Prostate gland (tissue), 2 donors: ENCODE data around the gene TAF4. TPM values are rescaled to one million over a fixed set of nuclear protein-coding genes. Genes with fewer than 3 reads are reported as not detected.

ENCODE experiments used
- DNase-seq: peaks from one replicate; pipeline ENCODE4 v3.0.0-alpha.2; 2019; ENCODE audit warnings: low spot score
- H3K27ac ChIP-seq, 2 donors: fragments of 200-600 bp; sonication (generic); 2 replicates each; pipeline ENCODE4 v1.5.1; 2017 to 2019
- H3K27me3 ChIP-seq: fragments of 200-600 bp; sonication (generic); replicated peaks from 2 replicates; pipeline ENCODE4 v1.5.1; 2019; ENCODE audit not compliant: insufficient read depth
- H3K36me3 ChIP-seq, 2 donors: fragments of 200-600 bp; sonication (generic); 1 replicate in 1 of 2; 2 replicates in 1 of 2; pipeline versions ENCODE4 v1.5.1 to v1.8.1; 2017 to 2019
- H3K4me1 ChIP-seq: fragments of 200-600 bp; sonication (generic); replicated peaks from 2 replicates; pipeline ENCODE4 v1.5.1; 2019
- H3K4me3 ChIP-seq, 2 donors: fragments of 200-600 bp; sonication (generic); 2 replicates each; pipeline ENCODE4 v1.5.1; 2017 to 2019
- H3K9me3 ChIP-seq: fragments of 200-600 bp; sonication (generic); 2 replicates; pipeline ENCODE4 v1.5.1; 2017
- CTCF ChIP-seq, 4 experiments: fragments of 200-600 bp in 2 of 4; fragments of 450-650 bp in 2 of 4; sonication (generic) in 2 of 4; IDR thresholded peaks; 1 replicate in 3 of 4; 2 replicates in 1 of 4; pipeline ENCODE4 v1.5.1; 2016 to 2019; ENCODE audit warnings: antibody characterized with exemption in 4 of 4, mild to moderate bottlenecking in 2 of 4, moderate library complexity in 2 of 4
- POLR2A ChIP-seq: fragments of 450-650 bp; IDR thresholded peaks from one replicate; pipeline ENCODE4 v1.6.1; 2016; ENCODE audit warnings: antibody characterized with exemption, mild to moderate bottlenecking
- POLR2AphosphoS5 ChIP-seq: sonication (generic); formaldehyde crosslinking; IDR thresholded peaks from one replicate; pipeline ENCODE4 v1.6.1; 2017; ENCODE audit warnings: antibody characterized with exemption
- WGBS: methylation state at CpG from one replicate; pipeline ENCODE4 v1.1.5; 2018; 5-methylcytosine and 5-hydroxymethylcytosine counted together
- intact Hi-C: fragments of 100-400 bp; cut with DNase I; formaldehyde crosslinking; loops from one replicate; pipeline ENCODE4 v1.14.2; 2022
- total RNA-seq, 2 donors: library from RNA; depleted of rRNA; stranded (reverse); fragments of >200 nt; gene quantifications; one replicate each; pipeline ENCODE4 v1.1.0, GENCODE V29; 2016

The TAF4 gene
- total RNA-seq, 2 donors from 2014 or later, result 19.9 to 57.1 TPM

- intact Hi-C loops, result no loop called here
- Histone ChIP-seq H3K4me1 (no peaks in the 10 kb centered on the region), H3K36me3 (no peaks in the 10 kb centered on the region), H3K4me3 (no peak overlapping the region), H3K27me3 (no peaks in the 10 kb centered on the region), H3K27ac (no peak overlapping the region), H3K9me3 (no peaks in the 10 kb centered on the region)
- WGBS, result 90% methylated on average over 13 of the region's 13 CpGs
- TF ChIP-seq POLR2A, result no peak
- no peak for TF ChIP-seq POLR2AphosphoS5
- no peak for TF ChIP-seq CTCF (IDR thresholded peaks at IDR 0.05)
- DNase-seq, result no peak
Observed at GRCh38 chr20:62052336-62052841, 13.3 kb downstream of the TAF4 start.

- Histone ChIP-seq H3K27me3 (no peaks in the 10 kb centered on the region), H3K27ac (no peak overlapping the region), H3K4me3 (no peak overlapping the region), H3K4me1 (no peaks in the 10 kb centered on the region), H3K36me3 (no peaks in the 10 kb centered on the region), H3K9me3 (no peaks in the 10 kb centered on the region)
- intact Hi-C loops, result no loop called here
- DNase-seq, result no peak
- 83% methylated on average over 17 of the region's 17 CpGs for WGBS
- TF ChIP-seq CTCF (IDR thresholded peaks at IDR 0.05), result no peak
- TF ChIP-seq POLR2AphosphoS5, result no peak
- no peak for TF ChIP-seq POLR2A
Observed at GRCh38 chr20:62051546-62052255, 14.0 kb downstream of the TAF4 start.

- intact Hi-C loops, result no loop called here
- H3K4me1 ChIP-seq, result no peaks in the 10 kb centered on the region
- H3K36me3 ChIP-seq, result no peaks in the 10 kb centered on the region
- no peak overlapping the region for H3K27ac ChIP-seq
- no peaks in the 10 kb centered on the region for H3K9me3 ChIP-seq
- no peaks in the 10 kb centered on the region for H3K27me3 ChIP-seq
- DNase-seq, result no peak
- no peak overlapping the region for H3K4me3 ChIP-seq
- 61% methylated on average over 14 of the region's 16 CpGs for WGBS
- TF ChIP-seq CTCF (IDR thresholded peaks at IDR 0.05) (no peak), POLR2A (no peak), POLR2AphosphoS5 (no peak)
Observed at GRCh38 chr20:62051144-62051543, 14.5 kb downstream of the TAF4 start.

- Histone ChIP-seq H3K4me1 (no peaks in the 10 kb centered on the region), H3K27ac (no peak overlapping the region), H3K4me3 (no peak overlapping the region), H3K27me3 (no peaks in the 10 kb centered on the region), H3K9me3 (no peaks in the 10 kb centered on the region), H3K36me3 (no peaks in the 10 kb centered on the region)
- intact Hi-C loops, result no loop called here
- no peak for DNase-seq
- WGBS, result 64% methylated on average over 18 of the region's 18 CpGs
- TF ChIP-seq POLR2A, result no peak
- no peak for TF ChIP-seq POLR2AphosphoS5
- TF ChIP-seq CTCF (IDR thresholded peaks at IDR 0.05), result no peak
Observed at GRCh38 chr20:62050166-62051120, 15.2 kb downstream of the TAF4 start.
